HUES64 (cell line): Measurements from ENCODE around the gene AANAT.
A peak's percentile ranks its signal among the peaks of the same experiment; 100 is the strongest.

Experiments
- H3K27ac ChIP-seq: 2 replicates; pipeline ENCODE4 v1.7.0; 2013; ENCODE audit warnings: low read depth, low read length, inconsistent platforms
- H3K27me3 ChIP-seq: 2 replicates; pipeline ENCODE4 v1.6.1; 2013; ENCODE audit warnings: mild to moderate bottlenecking, low read length; ENCODE audit not compliant: insufficient read depth
- H3K36me3 ChIP-seq: 2 replicates; pipeline ENCODE4 v1.6.1; 2013; ENCODE audit warnings: mild to moderate bottlenecking, low read length; ENCODE audit not compliant: insufficient read depth
- H3K4me1 ChIP-seq: 2 replicates; pipeline ENCODE4 v1.6.1; 2013; ENCODE audit warnings: mild to moderate bottlenecking, low read length, moderate library complexity; ENCODE audit not compliant: insufficient read depth
- H3K4me3 ChIP-seq: 2 replicates; pipeline ENCODE4 v1.5.1; 2013; ENCODE audit warnings: mild to moderate bottlenecking, low read length, moderate library complexity
- H3K9ac ChIP-seq: 2 replicates; pipeline ENCODE4 v1.6.1; 2013; ENCODE audit warnings: mild to moderate bottlenecking, low read depth, low read length
- H3K9me3 ChIP-seq: 2 replicates; pipeline ENCODE4 v1.6.1; 2013; ENCODE audit warnings: low read depth, low read length; ENCODE audit not compliant: insufficient read depth
- WGBS: fragments of 150-250, 120-280 bp; methylation state at CpG from one replicate; pipeline ENCODE4 v1.1.7; 2013; ENCODE audit warnings: missing lambda C conversion rate; 5-methylcytosine and 5-hydroxymethylcytosine counted together

AANAT gene

DNA sequence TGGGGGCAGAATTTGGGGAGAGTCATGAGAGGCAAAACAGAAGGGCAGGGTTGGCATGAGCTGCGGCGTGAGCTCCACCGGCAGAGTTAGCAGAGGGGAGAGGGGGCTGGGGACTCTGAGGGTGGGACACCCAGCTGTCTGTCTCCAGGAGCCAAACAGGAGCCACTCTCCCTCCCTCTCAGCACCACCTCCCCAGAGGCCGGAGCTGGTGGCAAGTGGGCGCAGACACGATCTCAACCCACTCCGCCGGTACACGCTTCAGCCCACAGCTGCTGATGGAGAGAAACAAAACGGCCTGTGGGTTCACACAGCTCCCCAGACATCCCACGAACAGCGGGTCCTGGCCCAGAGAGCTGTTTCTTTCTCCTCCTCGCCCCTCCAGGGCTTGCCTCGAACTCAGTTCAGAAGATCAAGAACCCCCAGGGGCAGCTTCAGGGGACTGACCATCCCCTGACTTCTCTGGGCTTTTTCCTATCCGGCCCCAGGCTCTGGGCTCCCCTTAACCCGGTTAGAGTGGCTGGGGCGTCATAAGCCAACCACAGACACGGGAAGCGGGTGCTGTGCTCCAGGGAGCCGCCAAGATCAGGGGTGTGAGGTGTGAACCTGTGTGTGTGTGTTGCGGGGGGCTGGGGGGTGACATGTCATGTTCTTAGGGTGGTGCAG is 26.2 kb downstream of the AANAT start:
- H3K27me3 ChIP-seq = no peaks in the 10 kb centered on the region
- no peak overlapping the region for H3K27ac ChIP-seq
- no peaks in the 10 kb centered on the region for H3K9me3 ChIP-seq
- H3K9ac ChIP-seq = no peak overlapping the region
- H3K36me3 ChIP-seq = no peaks in the 10 kb centered on the region
- H3K4me3 ChIP-seq = no peak overlapping the region
- peaks cover 30% of the 10 kb centered on the region for H3K4me1 ChIP-seq
- WGBS = 86% methylated on average over 21 of the region's 21 CpGs

- Histone ChIP-seq H3K9ac (no peak overlapping the region), H3K4me3 (no peak overlapping the region), H3K27me3 (peaks cover 3% of the 10 kb centered on the region; the same call in 1 of the 2 replicates), H3K36me3 (no peaks in the 10 kb centered on the region), H3K9me3 (no peaks in the 10 kb centered on the region), H3K4me1 (peaks cover 46% of the 10 kb centered on the region), H3K27ac (no peak overlapping the region)
- whole genome bisulfite sequencing = 91% methylated on average over 16 of the region's 16 CpGs
Observed at GRCh38 chr17:76495663-76496400, 28.4 kb downstream of the AANAT start.

GRCh38 chr17:76496464-76496863 is 29.1 kb downstream of the AANAT start:
- Histone ChIP-seq H3K9ac (no peak overlapping the region), H3K36me3 (no peaks in the 10 kb centered on the region), H3K4me1 (peaks cover 47% of the 10 kb centered on the region), H3K4me3 (no peak overlapping the region), H3K27me3 (peaks cover 5% of the 10 kb centered on the region; the same call in 1 of the 2 replicates), H3K27ac (no peak overlapping the region), H3K9me3 (no peaks in the 10 kb centered on the region)
- 94% methylated on average over 6 of the region's 6 CpGs for WGBS

GRCh38 chr17:76497699-76497978 is 30.2 kb downstream of the AANAT start:
- Histone ChIP-seq H3K9ac (no peak overlapping the region), H3K4me3 (no peak overlapping the region), H3K4me1 (peaks cover 51% of the 10 kb centered on the region), H3K9me3 (no peaks in the 10 kb centered on the region), H3K27ac (no peak overlapping the region), H3K27me3 (peaks cover 5% of the 10 kb centered on the region; the same call in 1 of the 2 replicates), H3K36me3 (no peaks in the 10 kb centered on the region)
- WGBS = 72% methylated on average over 2 of the region's 2 CpGs

- no peak overlapping the region for H3K9ac ChIP-seq
- H3K4me3 ChIP-seq = no peak overlapping the region
- 38% methylated on average over 31 of the region's 31 CpGs for WGBS
- H3K36me3 ChIP-seq = no peaks in the 10 kb centered on the region
- H3K4me1 ChIP-seq = peaks cover 45% of the 10 kb centered on the region
- H3K27ac ChIP-seq = 0 out of 2 replicates have a peak overlapping the region, but pooled peaks have one; percentile 40
- no peaks in the 10 kb centered on the region for H3K9me3 ChIP-seq
- peaks cover 5% of the 10 kb centered on the region; the same call in 1 of the 2 replicates for H3K27me3 ChIP-seq
Observed at GRCh38 chr17:76497979-76498875, 30.8 kb downstream of the AANAT start.

DNA sequence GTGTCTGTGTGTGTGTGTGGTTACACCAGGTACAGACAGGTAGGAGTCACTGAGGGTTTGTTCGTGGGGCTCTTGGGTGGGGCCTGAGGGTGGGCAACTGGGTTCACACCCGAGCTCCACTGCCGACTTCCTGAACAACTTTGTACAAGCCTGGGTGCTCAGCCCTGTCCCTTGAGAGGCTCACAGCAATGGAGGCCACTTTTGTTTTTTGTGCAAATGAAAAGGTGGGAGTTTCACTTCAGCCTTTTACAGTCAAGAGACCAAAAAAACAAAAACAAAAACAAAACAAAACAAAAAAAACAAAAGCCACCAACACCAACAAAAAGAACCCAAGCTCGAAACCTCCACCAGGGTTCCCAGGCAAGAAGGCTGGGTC is 31.5 kb downstream of the AANAT start:
- Histone ChIP-seq H3K4me1 (peaks cover 40% of the 10 kb centered on the region), H3K9ac (no peak overlapping the region), H3K27me3 (peaks cover 5% of the 10 kb centered on the region; the same call in 1 of the 2 replicates), H3K4me3 (no peak overlapping the region), H3K36me3 (no peaks in the 10 kb centered on the region), H3K9me3 (no peaks in the 10 kb centered on the region), H3K27ac (no peak overlapping the region)
- 76% methylated on average over 4 of the region's 4 CpGs for WGBS

DNA sequence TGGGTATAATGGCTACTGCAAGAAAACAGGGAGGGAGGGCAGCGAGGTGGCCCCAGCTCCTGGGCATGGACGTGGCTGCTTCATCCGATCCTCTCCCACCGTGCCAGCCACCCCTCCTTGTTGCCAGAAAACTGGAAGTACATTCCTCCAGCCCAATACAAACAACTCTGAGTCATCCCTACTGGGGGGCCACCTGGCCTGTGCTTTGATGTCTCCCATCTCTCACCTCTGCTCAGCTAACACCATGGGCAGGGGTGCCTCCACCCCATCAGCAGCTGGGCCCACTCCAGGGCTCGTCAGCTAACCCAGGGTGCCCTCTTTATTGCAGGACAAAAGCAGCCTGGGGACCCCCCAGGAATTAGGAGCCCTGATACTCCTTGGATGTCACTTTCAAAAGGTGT is 31.9 kb downstream of the AANAT start:
- H3K4me3 ChIP-seq = no peak overlapping the region
- H3K9ac ChIP-seq = no peak overlapping the region
- 69% methylated on average over 5 of the region's 5 CpGs for WGBS
- H3K27ac ChIP-seq = no peak overlapping the region
- H3K4me1 ChIP-seq = peaks cover 40% of the 10 kb centered on the region
- H3K9me3 ChIP-seq = no peaks in the 10 kb centered on the region
- peaks cover 5% of the 10 kb centered on the region; the same call in 1 of the 2 replicates for H3K27me3 ChIP-seq
- H3K36me3 ChIP-seq = no peaks in the 10 kb centered on the region

GRCh38 chr17:76500074-76500746 is 32.8 kb downstream of the AANAT start:
- Histone ChIP-seq H3K27me3 (peaks cover 5% of the 10 kb centered on the region; the same call in 1 of the 2 replicates), H3K9ac (peak overlapping the region; percentile 84; the same call in 1 of the 2 replicates), H3K27ac (no peak overlapping the region), H3K36me3 (no peaks in the 10 kb centered on the region), H3K4me3 (peak overlapping the region; percentile 82), H3K9me3 (no peaks in the 10 kb centered on the region), H3K4me1 (peaks cover 40% of the 10 kb centered on the region)
- WGBS = 43% methylated on average over 17 of the region's 17 CpGs

DNA sequence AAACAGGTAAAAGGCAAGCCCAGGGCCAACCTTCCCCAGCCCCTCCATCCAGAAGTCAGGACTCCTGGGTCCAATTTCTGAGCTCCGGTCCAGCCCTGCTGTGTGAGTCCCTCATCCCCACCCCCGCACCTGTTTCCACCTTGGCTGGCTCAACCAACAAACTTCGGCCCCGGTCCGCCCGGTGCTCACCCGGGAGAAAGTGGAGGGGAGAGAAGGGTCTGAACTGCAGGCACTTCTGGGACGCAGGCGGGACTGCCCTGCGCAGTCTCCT is 33.3 kb downstream of the AANAT start:
- 1% methylated on average over 10 of the region's 10 CpGs for WGBS
- Histone ChIP-seq H3K4me1 (peaks cover 40% of the 10 kb centered on the region), H3K36me3 (no peaks in the 10 kb centered on the region), H3K4me3 (peak overlapping the region; percentile 82), H3K9ac (peak overlapping the region; percentile 84), H3K27me3 (peaks cover 5% of the 10 kb centered on the region; the same call in 1 of the 2 replicates), H3K27ac (no peak overlapping the region), H3K9me3 (no peaks in the 10 kb centered on the region)

- Histone ChIP-seq H3K36me3 (no peaks in the 10 kb centered on the region), H3K27ac (no peak within 1 kb of the TSS; the same call in 1 of the 2 replicates), H3K9ac (peak within 1 kb of the TSS; percentile 84), H3K9me3 (no peaks in the 10 kb centered on the region), H3K27me3 (peaks cover 5% of the 10 kb centered on the region; the same call in 1 of the 2 replicates), H3K4me3 (peak within 1 kb of the TSS; percentile 82), H3K4me1 (peaks cover 40% of the 10 kb centered on the region)
- 2% methylated on average over 72 of the region's 72 CpGs for WGBS
Observed at GRCh38 chr17:76501018-76501826, 33.8 kb downstream of the AANAT start, which contains the start of gene RHBDF2. Gene RHBDF2, minus strand, starts transcription at chr17:76501423. Its CDS starts 19,899 bp downstream, at chr17:76481524.
